HG02973 (cell line): ENCODE results near the gene NOP9.

ENCODE experiments used
- ATAC-seq: cut with Tn5 transposase; IDR thresholded peaks from one replicate; pipeline ENCODE4 v1.9.1; 2021; ENCODE audit warnings: moderate library complexity; ENCODE audit not compliant: unreplicated experiment

NOP9 gene

GRCh38 chr14:24307575-24308341, 8.1 kb downstream of the NOP9 start, which contains the start of gene CIDEB:
TSS of gene CIDEB (minus strand) at chr14:24307977. CDS start at chr14:24307858, 119 bp downstream.
- no peak for ATAC-seq

GRCh38 chr14:24308342-24309124, 8.9 kb downstream of the NOP9 start:
- no peak for ATAC-seq

- no peak for ATAC-seq
These were observed 10.1 kb downstream of the NOP9 start, which contains the start of gene LTB4R2 for GRCh38 chr14:24309538-24310264. TSS of gene LTB4R2 (plus strand) at chr14:24310140. CDS start at chr14:24310665, 525 bp downstream.

- ATAC-seq: no peak
These were observed 10.6 kb downstream of the NOP9 start for GRCh38 chr14:24310265-24310645.

- peak; percentile 58 for ATAC-seq
These were observed 11.3 kb downstream of the NOP9 start, which contains the start of gene LTB4R for GRCh38 chr14:24310646-24311604. TSS of gene LTB4R (plus strand) at chr14:24311502. CDS start at chr14:24315652, 4,150 bp downstream.

- ATAC-seq: no peak
These were observed 12.4 kb downstream of the NOP9 start for GRCh38 chr14:24311837-24312615.

- ATAC-seq: no peak
These were observed 13.3 kb downstream of the NOP9 start for GRCh38 chr14:24312736-24313507.

GRCh38 chr14:24313913-24314312, 14.3 kb downstream of the NOP9 start:
- ATAC-seq: no peak

- ATAC-seq: no peak
These were observed 14.9 kb downstream of the NOP9 start for GRCh38 chr14:24314377-24315193.

GRCh38 chr14:24315243-24315806, 15.7 kb downstream of the NOP9 start:
- ATAC-seq: no peak

- no peak for ATAC-seq
These were observed 16.4 kb downstream of the NOP9 start for GRCh38 chr14:24315807-24316596.

GRCh38 chr14:24316597-24316950, 16.9 kb downstream of the NOP9 start:
- no peak for ATAC-seq

- ATAC-seq: no peak
These were observed 17.7 kb downstream of the NOP9 start for GRCh38 chr14:24317141-24317928.

GRCh38 chr14:24321212-24321975, 21.7 kb downstream of the NOP9 start:
- ATAC-seq: no peak

- no peak for ATAC-seq
These were observed 23.0 kb downstream of the NOP9 start for GRCh38 chr14:24322672-24323071.
